EH (cell line): ENCODE data around the gene PREX1.
"Not testable (repeated sequence)": the region's sequence is repeated elsewhere in the genome, so short reads cannot be mapped to it uniquely, and the experiment has no call there.

ENCODE experiments used
- DNase-seq: peaks from one replicate; pipeline ENCODE4 v3.0.0-alpha.2; 2015; ENCODE audit warnings: low read depth

Gene PREX1

GRCh38 chr20:48791666-48792071 is 36.1 kb downstream of the PREX1 start:
- DNase-seq, result peak; percentile 73

GRCh38 chr20:48791014-48791413 is 36.8 kb downstream of the PREX1 start:
- no peak for DNase-seq

- no peak for DNase-seq
These were observed 37.3 kb downstream of the PREX1 start for GRCh38 chr20:48790473-48791003.

DNA sequence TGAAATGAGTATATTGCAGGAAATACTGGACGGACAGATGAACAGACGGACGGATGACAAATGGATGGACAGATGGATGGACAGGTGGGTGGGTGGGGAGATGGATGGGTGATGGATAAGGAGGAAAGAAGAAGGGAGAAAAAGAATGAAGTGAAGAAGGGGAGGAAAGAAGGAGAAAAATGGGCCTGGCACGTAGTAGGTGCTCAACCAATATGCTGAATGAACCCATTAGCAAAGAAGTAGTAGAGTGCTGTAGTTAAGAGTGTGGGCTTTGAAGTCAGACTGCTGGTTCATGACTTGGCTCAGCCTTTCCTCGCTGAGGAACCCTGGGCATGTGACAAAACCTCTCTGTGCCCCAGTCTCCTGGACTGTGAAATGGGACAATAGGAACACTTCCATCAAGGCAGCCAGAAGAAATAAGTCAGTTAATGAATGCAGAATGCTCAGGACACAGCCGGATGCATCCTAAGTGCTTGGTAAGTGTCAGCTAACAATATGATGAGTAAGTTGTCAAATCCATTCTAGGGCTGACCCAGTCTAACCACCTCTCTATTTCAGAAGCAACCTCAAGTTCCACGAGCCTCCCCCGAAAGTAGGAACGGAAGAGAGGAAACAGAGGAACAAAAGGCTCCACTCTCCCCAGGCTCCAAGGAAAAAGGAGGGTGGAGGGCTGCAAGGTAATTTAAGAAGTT is 37.9 kb downstream of the PREX1 start:
- DNase-seq, result no peak

DNA sequence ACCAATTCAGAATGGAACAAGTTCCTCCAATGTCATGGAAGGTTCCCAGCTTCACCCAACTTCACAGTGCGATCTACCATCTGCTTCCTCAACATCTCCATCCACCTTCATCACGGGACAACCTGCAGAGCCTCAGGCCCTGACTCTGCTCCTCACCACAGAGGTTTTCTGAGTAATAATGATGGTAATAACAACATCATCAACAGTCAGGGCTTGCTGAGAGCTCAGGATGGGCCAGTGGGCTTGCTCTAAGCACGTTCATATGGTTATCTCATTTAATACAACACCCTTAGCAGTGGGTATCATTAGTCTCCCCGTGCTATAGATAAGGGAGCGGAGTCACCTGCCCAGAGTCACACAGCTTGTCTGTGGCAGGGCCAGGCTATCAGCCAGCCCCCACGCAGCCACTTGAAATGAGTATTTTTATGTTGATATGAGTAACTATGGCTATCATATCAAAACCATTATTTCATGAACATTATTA is 38.6 kb downstream of the PREX1 start:
- DNase-seq, result no peak

- DNase-seq, result no peak
These were observed 39.2 kb downstream of the PREX1 start for GRCh38 chr20:48788486-48789072.

DNA sequence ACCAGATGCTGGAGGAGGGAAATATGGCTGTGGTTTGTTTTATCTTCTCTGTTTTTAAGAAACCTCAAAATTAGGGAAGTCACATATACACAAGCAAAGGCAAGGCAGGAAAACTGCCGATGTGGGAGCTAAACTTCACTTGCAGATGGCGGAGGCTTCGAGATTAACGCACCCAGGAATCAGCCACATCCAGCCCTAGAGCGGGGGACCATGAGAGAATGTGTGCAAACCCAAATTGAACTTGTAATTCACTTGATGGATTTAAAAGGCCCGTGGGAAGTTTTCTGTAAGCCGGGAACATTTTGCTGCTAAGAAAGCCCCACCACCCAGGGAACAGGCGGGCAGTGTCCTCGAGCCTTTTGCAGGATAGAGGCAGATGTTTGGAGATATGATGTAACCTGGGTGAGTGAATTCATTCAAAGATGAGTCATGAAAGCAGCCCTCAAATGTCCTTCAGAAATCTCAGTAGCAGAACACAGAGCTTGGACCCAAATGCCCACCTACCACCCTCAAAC is 39.9 kb downstream of the PREX1 start:
- peak; percentile 74 for DNase-seq

- DNase-seq, result no peak
These were observed 40.7 kb downstream of the PREX1 start for GRCh38 chr20:48786951-48787705.

DNA sequence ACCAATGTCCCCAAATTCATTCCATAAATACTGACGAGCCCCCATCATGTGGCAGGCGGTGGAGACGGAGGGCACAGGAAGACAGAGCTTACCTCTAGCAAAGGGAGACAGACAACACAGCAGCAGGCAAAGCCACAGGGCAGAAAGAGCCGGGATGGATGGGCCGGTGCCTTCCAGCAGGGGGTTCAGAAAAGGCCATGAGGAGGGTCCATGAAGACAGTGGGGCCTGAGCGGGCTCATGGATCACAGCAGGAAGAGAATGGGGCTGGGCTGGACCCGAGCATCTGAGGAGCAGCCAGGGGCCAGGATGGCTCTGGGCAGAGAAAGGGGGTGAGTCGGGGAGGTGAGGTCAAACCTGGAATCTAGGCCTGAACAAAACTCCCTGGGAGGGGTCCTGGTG is 42.0 kb downstream of the PREX1 start:
- DNase-seq, result no peak

GRCh38 chr20:48785256-48785655 is 42.5 kb downstream of the PREX1 start:
- no peak for DNase-seq

DNA sequence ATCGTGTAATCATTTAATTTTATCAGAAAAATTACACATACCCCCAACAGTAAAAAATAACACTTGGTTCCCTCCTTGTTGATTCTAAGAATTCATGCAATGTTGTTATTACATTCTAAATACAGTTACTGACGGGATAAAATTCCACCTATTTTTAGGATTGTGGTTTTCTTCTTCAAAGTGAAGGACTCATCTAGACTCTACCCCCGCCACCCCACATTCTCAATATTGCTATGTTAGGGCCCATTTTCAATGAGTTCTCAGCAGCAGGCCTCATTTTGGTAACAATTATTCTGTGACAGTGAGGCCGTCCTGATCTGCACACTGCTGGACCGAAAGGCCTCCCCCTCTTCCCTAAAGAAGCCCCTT is 43.5 kb downstream of the PREX1 start:
- DNase-seq, result peak; percentile 38

DNA sequence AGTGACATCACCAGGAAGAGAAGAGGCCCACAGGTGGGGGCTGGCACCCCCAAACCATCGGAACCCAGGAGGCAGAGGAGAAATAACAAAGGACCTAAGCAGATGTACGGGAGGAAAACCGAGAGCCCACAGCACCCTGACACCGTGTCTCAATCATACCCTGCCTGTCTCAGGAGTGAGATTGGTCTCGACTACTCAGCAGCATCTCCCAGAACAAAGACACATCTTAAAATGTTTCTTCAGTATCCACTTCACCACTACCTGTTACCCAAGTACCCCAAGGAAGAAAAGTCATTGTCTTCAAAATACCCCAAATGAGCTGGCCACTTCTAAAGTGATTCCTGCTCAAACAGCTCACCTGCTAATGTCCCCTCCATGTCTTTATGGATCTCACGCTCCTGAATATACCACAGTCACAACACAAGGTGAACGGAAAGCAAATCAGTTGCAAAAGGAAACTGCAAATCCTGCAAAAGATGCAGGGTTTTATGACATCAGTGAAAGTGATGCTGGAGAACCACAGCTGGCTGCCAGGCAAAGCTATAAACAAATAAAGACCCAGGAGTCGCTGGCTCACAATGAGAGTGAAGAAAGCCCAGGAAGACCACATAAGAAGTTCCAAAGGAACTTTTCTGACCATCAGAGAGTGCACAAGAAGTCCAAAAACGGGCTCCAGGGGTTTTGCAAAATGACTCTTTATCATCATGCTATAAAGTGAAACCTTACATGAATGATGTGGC is 44.1 kb downstream of the PREX1 start:
- peak; percentile 42 for DNase-seq

DNA sequence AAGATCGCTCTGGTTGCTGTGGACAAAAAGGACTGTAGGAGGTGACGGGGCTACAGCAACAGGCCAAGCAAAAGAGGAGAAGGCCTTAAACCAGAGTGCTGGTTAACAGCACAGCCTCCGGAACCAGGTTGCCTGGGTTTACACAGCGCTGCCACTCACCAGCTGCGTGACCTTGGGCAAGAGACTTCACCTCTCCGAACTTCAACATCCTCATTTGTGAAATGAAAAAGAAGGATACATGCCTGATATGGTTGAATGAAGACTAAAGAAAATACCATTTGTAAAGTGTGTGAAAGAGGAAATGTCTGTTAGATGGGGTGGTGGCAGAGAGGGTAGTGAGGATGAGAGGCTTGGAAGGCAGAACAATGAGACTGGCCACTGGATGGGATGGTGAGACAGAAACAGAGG is 44.9 kb downstream of the PREX1 start:
- no peak for DNase-seq

DNA sequence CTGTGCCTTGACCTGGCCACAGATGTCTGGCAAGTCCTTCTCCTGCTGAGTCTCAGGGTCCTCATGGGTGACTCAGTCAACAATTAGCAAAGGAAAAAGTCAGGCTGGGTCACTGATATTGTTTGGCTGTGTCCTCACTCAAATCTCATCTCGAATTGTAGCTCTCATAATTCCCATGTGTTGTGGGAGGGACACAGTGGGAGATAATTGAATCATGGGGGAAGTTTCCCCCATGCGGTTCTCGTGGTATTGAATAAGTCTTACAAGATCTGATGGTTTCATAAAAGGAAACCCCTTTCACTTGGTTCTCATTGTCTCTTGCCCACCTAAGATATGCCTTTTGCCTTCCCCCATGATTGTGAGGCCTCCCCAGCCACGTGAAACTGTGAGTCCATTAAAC is 45.7 kb downstream of the PREX1 start:
- DNase-seq, result no peak

- DNase-seq, result no peak
These were observed 46.2 kb downstream of the PREX1 start for GRCh38 chr20:48781634-48782033.

DNA sequence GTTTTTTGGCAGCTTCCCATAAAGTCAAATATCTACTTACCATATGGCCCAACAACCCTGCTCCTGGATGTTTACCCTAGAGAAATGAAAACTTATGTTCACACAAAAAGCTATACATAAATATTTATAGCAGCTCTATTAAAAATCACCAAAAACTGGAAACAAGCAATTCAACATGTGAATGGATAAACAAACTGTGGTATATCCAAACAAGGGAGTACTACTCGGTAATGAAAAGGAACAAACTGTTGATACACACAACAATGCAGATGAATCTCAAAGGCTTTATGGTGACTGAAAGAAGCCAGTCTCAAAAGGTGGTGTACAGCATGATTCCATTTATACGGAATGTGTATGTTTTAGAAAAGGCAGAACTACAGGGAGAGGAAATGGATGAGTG is 48.4 kb downstream of the PREX1 start:
- no peak for DNase-seq

DNA sequence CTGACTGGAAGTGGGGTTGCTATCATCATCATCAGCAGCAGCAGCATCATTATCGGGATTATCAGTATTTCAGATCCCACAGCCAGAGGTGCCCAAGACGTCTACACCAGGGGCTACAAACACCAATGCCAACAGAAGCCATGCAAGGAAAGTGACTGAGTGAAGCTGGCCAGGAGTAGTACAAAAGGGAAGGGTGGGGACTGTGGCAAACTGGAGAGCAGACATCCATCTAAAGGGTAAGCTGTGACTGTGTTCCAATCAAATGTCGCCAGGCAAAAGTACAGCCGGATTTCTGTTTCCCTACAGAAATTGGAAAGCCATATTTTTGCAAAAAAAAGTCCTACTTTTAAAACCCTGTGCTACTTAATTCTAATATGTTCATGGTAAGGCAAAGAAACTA is 50.0 kb downstream of the PREX1 start:
- DNase-seq, result no peak

DNA sequence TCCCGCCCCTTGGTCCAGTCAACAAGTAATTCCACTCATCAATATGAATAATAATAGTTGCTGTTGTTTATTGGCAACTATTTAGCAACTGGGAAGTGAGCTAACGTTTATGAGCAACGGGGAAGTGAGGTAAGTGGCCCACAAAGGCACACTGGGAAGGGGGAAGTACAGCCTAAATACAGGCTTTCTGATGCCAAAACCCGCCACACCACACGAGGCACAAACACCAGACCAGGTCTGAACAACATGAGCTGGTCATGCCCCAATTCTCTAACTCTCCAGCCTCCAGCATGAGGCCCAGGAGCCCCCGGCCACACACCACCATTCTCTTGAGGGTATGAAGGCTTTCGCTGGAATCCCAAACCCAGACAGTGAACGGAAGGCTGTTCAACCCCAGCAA is 50.8 kb downstream of the PREX1 start:
- no peak for DNase-seq

DNA sequence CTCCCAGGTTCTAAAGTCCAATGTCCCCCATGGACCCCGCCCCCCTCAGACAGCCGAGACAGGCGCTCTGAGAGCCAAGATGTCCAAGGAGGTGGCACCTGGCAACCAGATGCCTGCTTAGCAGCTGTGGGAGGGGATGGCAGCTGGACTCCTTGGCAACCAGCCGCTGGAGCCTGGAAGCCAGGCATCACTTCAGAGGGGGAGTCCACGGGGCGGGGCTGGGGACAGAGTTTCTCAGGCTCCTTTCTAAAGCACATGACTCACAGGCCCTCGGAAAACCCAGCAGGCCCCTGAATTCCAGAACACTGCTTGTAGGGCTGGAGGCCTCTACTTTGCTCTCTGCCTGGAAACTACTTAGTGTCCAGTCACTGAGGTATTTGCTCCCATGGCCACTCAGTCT is 51.5 kb downstream of the PREX1 start:
- DNase-seq, result peak; percentile 83

GRCh38 chr20:48775545-48775944 is 52.3 kb downstream of the PREX1 start:
- not testable (repeated sequence) for DNase-seq

- DNase-seq, result no peak
These were observed 53.1 kb downstream of the PREX1 start for GRCh38 chr20:48774696-48775095.

DNA sequence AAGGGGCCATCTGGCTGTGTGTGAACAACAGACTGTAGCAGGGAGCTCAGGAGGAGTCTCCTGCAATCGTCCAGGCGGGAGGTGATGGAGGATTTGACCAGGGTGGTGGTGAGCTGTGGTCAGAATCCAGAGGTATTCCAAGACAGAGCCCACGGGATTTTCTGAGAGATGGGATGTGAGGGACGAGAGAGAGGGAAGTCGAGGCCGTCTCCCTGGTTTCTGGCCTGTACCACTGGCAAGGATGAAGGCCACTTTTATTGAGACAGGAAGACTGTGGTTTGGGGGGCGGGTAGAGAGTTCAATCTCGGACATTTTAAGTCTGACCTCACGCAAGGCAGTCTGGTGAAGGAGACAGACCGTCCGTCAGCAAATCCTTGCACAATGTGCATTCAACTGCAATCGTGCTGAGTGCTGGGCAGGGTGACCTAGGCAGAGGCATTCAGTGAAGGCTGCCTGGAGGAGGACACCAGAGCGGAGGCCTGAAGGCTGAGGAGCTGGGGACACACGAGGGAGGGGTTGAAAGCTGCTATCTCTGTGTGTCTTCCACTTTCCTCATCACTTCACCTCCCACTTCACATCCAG is 53.9 kb downstream of the PREX1 start:
- no peak for DNase-seq
